MM.1S (cell line): Measurements from ENCODE around the gene PRKCH.

ENCODE experiments used
- DNase-seq: peaks from one replicate; pipeline ENCODE4 v3.0.0-alpha.2; 2015
- H2AFZ ChIP-seq: fragments of 300-600 bp; sonication (generic); 2 replicates; pipeline ENCODE4 v1.6.0; 2016; ENCODE audit warnings: antibody characterized with exemption, low read length
- H3F3A ChIP-seq: fragments of 300-600 bp; sonication (generic); 2 replicates; pipeline ENCODE4 v1.6.1; 2016; ENCODE audit warnings: mild to moderate bottlenecking, antibody characterized with exemption, low read length, moderate library complexity, mixed read lengths; ENCODE audit not compliant: insufficient read depth
- H3K27ac ChIP-seq: fragments of 300-600 bp; sonication (generic); 2 replicates; pipeline ENCODE4 v1.5.1; 2016; ENCODE audit warnings: mild to moderate bottlenecking, low read length
- H3K27me3 ChIP-seq: fragments of 300-600 bp; sonication (generic); replicated peaks from 2 replicates; pipeline ENCODE4 v1.6.0; 2016; ENCODE audit warnings: low read length; ENCODE audit not compliant: insufficient read depth
- H3K36me3 ChIP-seq: fragments of 300-600 bp; sonication (generic); replicated peaks from 2 replicates; pipeline ENCODE4 v1.6.1; 2016; ENCODE audit warnings: mild to moderate bottlenecking, low read length, mixed read lengths; ENCODE audit not compliant: insufficient read depth
- H3K4me1 ChIP-seq: fragments of 300-600 bp; sonication (generic); 2 replicates; pipeline ENCODE4 v1.6.1; 2016; ENCODE audit warnings: low read length, mixed read lengths
- H3K4me2 ChIP-seq: fragments of 300-600 bp; sonication (generic); 2 replicates; pipeline ENCODE4 v1.6.0; 2016; ENCODE audit warnings: low read depth, low read length
- H3K4me3 ChIP-seq: fragments of 300-600 bp; sonication (generic); 2 replicates; pipeline ENCODE4 v1.5.1; 2016; ENCODE audit warnings: low read length, mixed read lengths
- H3K79me2 ChIP-seq: fragments of 300-600 bp; sonication (generic); 2 replicates; pipeline ENCODE4 v1.6.1; 2016; ENCODE audit warnings: mixed run types, low read length, mixed read lengths
- H3K9ac ChIP-seq: fragments of 300-600 bp; sonication (generic); 2 replicates; pipeline ENCODE4 v1.6.1; 2016; ENCODE audit warnings: low read length, mixed read lengths
- H3K9me2 ChIP-seq: fragments of 300-600 bp; sonication (generic); replicated peaks from 2 replicates; pipeline ENCODE4 v1.6.1; 2016; ENCODE audit warnings: mild to moderate bottlenecking, low read length, mixed read lengths; ENCODE audit not compliant: insufficient read depth
- H3K9me3 ChIP-seq: fragments of 300-600 bp; sonication (generic); replicated peaks from 2 replicates; pipeline ENCODE4 v1.6.1; 2016; ENCODE audit warnings: mild to moderate bottlenecking, low read length, mixed read lengths; ENCODE audit not compliant: insufficient read depth
- H4K20me1 ChIP-seq: fragments of 300-600 bp; sonication (generic); 2 replicates; pipeline ENCODE4 v1.6.1; 2016; ENCODE audit warnings: mild to moderate bottlenecking, low read length, moderate library complexity, mixed read lengths; ENCODE audit not compliant: insufficient read depth
- CTCF ChIP-seq: fragments of 300-600 bp; sonication (generic); IDR thresholded peaks from 2 replicates; pipeline ENCODE4 v1.5.1; 2016; ENCODE audit warnings: antibody characterized with exemption, low read length, mixed read lengths
- EZH2 ChIP-seq: fragments of 300-600 bp; sonication (generic); optimal IDR thresholded peaks from 2 replicates; pipeline ENCODE3; 2017; ENCODE audit warnings: low read depth, mild to moderate bottlenecking, antibody characterized with exemption, low read length, mixed read lengths
- EZH2phosphoT487 ChIP-seq: fragments of 300-600 bp; sonication (generic); IDR thresholded peaks from 2 replicates; pipeline ENCODE4 v1.6.1; 2018; ENCODE audit warnings: antibody characterized with exemption, low read length

PRKCH gene

GRCh38 chr14:61332658-61333029, 11.3 kb downstream of the PRKCH start:
- H3K4me2 ChIP-seq = no peak overlapping the region
- no peaks in the 10 kb centered on the region for H4K20me1 ChIP-seq
- no peaks in the 10 kb centered on the region for H3K9me3 ChIP-seq

GRCh38 chr14:61333087-61333486, 11.7 kb downstream of the PRKCH start:
- H3K27me3 ChIP-seq = no peaks in the 10 kb centered on the region
- no peak for TF ChIP-seq EZH2
- no peak for TF ChIP-seq CTCF
- no peak for TF ChIP-seq EZH2phosphoT487
- H3K9me3 ChIP-seq = no peaks in the 10 kb centered on the region
- H3K9me2 ChIP-seq = no peaks in the 10 kb centered on the region
- no peaks in the 10 kb centered on the region for H3F3A ChIP-seq
- H3K79me2 ChIP-seq = no peaks in the 10 kb centered on the region
- H4K20me1 ChIP-seq = no peaks in the 10 kb centered on the region
- no peak overlapping the region for H3K4me2 ChIP-seq
- no peak overlapping the region for H2AFZ ChIP-seq
- H3K4me3 ChIP-seq = no peak overlapping the region
- no peak overlapping the region for H3K9ac ChIP-seq
- no peaks in the 10 kb centered on the region for H3K36me3 ChIP-seq
- DNase-seq = no peak
- no peak overlapping the region for H3K27ac ChIP-seq
- H3K4me1 ChIP-seq = no peaks in the 10 kb centered on the region

More at GRCh38 chr14:61332658-61333029, 11.3 kb downstream of the PRKCH start:
- H3K9ac ChIP-seq = no peak overlapping the region
- no peak for TF ChIP-seq EZH2phosphoT487
- no peak for TF ChIP-seq EZH2
- no peak for TF ChIP-seq CTCF
- no peaks in the 10 kb centered on the region for H3K4me1 ChIP-seq
- H3K27ac ChIP-seq = no peak overlapping the region
- no peaks in the 10 kb centered on the region for H3F3A ChIP-seq
- H3K4me3 ChIP-seq = no peak overlapping the region
- no peak overlapping the region for H2AFZ ChIP-seq
- no peaks in the 10 kb centered on the region for H3K27me3 ChIP-seq
- H3K9me2 ChIP-seq = no peaks in the 10 kb centered on the region
- no peaks in the 10 kb centered on the region for H3K79me2 ChIP-seq
- no peak for DNase-seq
- no peaks in the 10 kb centered on the region for H3K36me3 ChIP-seq

- Histone ChIP-seq H3K36me3 (no peaks in the 10 kb centered on the region), H3K9ac (no peak overlapping the region), H3K27ac (no peak overlapping the region), H3K4me2 (no peak overlapping the region), H3K4me3 (no peak overlapping the region), H3K27me3 (no peaks in the 10 kb centered on the region), H3K79me2 (no peaks in the 10 kb centered on the region), H4K20me1 (no peaks in the 10 kb centered on the region), H3K9me2 (no peaks in the 10 kb centered on the region), H3F3A (no peaks in the 10 kb centered on the region), H3K9me3 (no peaks in the 10 kb centered on the region), H2AFZ (no peak overlapping the region), H3K4me1 (no peaks in the 10 kb centered on the region)
- DNase-seq = no peak
- no peak for TF ChIP-seq CTCF
- no peak for TF ChIP-seq EZH2phosphoT487
- no peak for TF ChIP-seq EZH2
Observed at GRCh38 chr14:61334197-61334701, 12.9 kb downstream of the PRKCH start.
